GM19468 (cell line): Measurements from ENCODE around the gene POR.

ENCODE experiments used
- ATAC-seq: cut with Tn5 transposase; IDR thresholded peaks from one replicate; pipeline ENCODE4 v1.9.1; 2021; ENCODE audit warnings: mild to moderate bottlenecking, moderate library complexity, moderate number of reproducible peaks; ENCODE audit not compliant: unreplicated experiment; ENCODE audit errors: extremely low read depth

The POR gene

GRCh38 chr7:75914169-75914654 is 743 bp upstream of the POR start:
- ATAC-seq, result no peak

- ATAC-seq, result no peak
Measured at GRCh38 chr7:75915416-75916156, 631 bp downstream of the POR start.

- no peak for ATAC-seq
Measured at GRCh38 chr7:75916259-75916658, 1.3 kb downstream of the POR start.

GRCh38 chr7:75916685-75917634 is 2.0 kb downstream of the POR start:
- ATAC-seq, result no peak

GRCh38 chr7:75920431-75921161 is 5.6 kb downstream of the POR start:
- no peak for ATAC-seq

DNA sequence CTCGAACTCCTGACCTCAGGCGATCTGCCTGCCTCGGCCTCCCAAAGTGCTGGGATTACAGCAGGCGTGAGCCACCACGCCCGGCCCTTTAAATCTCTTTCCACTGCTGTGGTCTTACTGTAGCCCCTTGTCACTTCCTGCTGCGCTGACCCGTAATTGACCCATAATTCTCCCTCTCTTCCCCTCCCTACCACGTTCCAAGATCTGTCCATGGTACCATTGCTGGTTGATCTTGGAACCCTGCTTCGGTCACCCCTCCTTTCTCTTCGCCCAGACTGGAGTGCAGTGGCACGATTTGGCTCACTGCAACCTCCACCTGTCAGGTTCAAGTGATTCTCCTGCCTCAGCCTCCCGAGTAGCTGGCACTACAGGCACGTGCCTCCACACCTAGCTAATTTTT is 6.5 kb downstream of the POR start:
- no peak for ATAC-seq

DNA sequence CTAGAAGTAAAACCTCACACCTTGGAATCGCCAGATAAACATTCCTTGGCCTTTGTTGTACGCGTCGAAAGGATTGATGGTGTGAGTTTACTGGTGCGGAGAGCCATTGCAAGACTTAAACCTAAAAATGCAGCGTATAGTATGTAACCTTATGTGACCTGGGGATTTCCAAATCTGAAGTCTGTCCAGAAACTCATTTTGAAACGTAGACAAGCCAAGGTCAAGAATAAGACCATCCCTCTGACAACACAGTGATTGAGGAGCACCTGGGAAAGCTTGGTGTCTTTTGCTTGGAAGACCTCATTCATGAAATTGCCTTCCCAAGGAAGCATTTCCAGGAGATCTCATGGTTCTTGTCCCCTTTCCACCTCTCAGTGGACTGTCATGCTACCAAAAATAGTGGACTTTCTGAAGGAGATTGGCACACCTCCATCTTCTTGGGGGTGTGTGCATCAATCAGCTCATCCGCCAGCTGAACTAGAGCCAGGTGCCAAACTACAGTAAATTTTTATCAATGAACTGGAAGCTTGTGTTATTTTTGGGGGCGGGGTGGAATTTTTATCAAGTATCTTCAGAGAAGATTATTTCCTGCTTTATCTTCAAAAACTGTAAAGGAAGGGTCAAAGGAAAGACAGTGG is 8.1 kb downstream of the POR start:
- ATAC-seq, result no peak

DNA sequence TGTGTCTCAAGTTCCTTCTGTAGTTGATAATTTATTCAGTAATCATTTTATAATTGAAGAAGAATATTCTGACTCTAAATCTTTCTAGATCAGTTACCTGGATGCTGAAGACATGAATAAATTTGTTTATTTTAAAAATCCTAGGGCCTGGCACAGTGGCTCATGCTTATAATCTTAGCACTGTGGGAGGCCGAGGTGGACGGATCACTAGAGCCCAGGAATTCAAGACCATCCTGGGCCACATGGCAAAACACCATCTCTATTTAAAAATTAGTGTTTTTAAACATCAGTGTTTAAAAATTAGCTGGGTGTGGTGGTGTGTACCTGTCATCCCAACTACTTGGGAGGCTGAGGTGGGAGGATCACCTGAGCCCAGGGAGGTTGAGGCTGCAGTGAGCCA is 9.3 kb downstream of the POR start:
- ATAC-seq, result no peak

GRCh38 chr7:75924889-75925288 is 9.9 kb downstream of the POR start:
- ATAC-seq, result no peak

- ATAC-seq, result no peak
Measured at GRCh38 chr7:75925717-75926435, 10.9 kb downstream of the POR start.

DNA sequence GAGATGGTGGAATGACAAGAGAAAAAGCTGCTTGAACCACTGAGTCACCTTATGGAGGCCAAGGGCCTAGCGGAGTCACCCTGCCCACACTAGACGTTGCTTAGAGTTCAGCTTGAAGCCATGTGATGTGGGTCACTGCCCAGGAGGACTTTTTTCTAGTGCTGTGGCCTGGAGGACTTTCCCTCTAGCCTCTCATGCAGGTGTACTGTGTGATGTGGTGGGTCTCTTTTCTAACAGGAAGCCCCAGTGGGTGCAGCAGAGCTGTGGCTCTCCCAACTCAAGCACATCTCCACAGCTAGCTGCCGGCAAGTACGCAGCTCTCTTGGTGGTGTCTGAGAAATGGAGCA is 13.6 kb downstream of the POR start:
- no peak for ATAC-seq

GRCh38 chr7:75931680-75932079 is 16.7 kb downstream of the POR start:
- no peak for ATAC-seq

- no peak for ATAC-seq
Measured at GRCh38 chr7:75937958-75938786, 23.2 kb downstream of the POR start.

DNA sequence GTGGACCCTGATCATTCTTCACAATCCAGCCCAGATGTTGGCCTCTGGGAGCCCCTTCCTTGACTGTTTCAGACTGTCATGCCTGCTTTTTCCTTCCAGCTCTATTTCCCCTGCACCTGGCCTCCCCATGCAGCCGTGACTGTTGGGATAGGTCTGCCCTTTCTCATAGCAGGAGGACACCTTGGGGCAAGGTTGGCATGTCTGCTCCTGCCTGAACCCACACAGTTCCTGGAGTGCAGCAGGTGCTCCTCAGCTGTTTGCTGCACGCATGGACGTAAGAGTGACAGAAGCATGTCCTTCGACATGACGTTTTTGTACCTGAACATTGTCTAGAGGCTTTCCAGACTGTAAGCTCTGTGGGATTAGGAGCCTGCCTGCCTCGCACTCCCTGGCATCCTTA is 24.0 kb downstream of the POR start:
- no peak for ATAC-seq

GRCh38 chr7:75943864-75944263 is 28.9 kb downstream of the POR start:
- no peak for ATAC-seq

DNA sequence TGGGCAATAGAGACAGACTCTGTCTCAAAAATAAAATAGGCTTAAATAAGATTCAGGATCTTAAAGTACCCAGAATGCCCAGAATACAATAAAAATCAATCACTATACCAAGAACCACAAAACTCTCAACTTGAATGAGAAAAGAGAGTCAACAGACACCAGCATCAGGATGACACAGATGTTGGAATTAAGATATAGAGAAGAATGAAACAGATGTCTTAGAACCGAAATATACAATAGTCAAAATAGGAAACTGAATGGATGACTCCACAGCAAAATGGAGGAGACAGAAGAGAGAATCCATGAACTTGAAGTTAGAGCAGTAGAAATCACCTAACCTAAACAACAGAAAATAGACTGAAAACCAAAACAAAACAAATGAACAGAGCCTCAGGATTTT is 29.6 kb downstream of the POR start:
- no peak for ATAC-seq

DNA sequence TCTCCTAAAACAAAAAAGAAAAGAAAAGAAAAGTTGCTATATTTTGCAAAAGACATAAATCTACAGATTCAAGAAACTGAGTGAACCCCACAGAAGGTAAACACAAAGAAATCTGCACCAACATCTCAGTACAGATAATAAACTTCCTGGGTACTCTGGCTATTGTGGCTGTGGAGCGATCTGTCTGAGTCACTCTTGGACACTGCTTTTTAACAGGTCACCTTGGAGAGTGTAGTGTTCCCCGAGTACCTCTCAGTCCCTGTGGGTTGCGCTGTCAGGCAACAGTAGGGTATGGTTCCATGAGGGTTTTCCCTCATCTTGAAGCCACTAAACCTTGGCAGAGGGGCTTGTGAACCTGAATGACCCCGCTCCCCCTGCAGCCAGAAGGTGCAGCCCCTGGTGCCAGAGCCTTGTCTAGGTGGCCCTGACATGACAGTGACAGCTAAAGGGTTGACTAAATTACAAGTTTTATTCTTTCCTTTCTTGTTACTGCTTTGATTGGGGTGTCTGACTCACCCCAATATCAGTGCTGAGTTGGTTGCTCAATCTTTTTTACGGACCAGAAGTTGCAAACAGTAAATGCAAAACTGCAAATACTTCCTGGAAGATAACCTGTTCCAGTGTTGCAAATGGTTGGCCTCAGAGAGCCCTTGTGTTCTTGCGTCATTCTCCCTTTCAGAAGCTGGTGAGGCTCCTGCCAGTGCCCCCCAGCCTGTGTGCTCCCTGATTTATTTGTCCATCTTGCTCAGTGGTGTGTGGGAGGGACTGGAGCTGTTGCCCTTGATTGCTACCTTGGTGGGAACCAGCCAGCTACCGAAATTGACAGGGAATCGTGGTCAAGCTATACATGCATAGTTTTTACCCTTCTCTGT is 30.6 kb downstream of the POR start:
- no peak for ATAC-seq
